HG02852 (cell line): ENCODE measurements around the gene ERVK3-1.
"Not testable (repeated sequence)": the region's sequence is repeated elsewhere in the genome, so short reads cannot be mapped to it uniquely, and the experiment has no call there.

Experiments
- ATAC-seq: cut with Tn5 transposase; IDR thresholded peaks from one replicate; pipeline ENCODE4 v1.9.1; 2021; ENCODE audit warnings: mild to moderate bottlenecking, moderate library complexity; ENCODE audit not compliant: unreplicated experiment

ERVK3-1 gene

DNA sequence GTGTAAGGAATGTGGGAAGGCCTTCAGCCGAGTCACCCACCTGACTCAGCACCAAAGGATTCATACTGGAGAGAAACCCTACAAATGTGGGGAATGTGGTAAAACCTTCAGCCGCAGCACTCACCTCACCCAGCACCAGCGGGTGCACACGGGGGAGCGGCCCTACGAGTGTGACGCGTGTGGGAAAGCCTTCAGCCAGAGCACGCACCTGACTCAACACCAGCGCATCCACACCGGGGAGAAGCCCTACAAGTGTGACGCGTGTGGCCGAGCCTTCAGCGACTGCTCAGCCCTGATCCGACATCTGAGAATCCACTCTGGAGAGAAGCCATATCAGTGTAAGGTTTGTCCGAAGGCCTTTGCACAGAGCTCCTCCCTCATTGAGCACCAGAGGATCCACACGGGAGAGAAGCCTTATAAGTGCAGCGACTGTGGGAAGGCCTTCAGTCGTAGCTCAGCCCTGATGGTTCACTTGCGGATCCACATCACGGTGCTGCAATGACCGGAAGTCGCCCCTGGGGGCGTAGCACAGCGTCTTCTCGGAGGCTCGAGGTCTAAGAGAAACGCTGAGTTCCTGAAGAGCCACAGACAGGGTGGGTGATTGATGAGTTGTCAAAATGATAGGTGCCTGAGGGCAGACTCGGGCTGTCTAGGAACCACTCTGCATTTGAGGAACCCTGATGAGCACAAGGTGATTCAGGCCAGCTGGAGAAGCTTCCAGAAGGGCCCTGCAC, 33.8 kb downstream of the ERVK3-1 start:
- no peak for ATAC-seq

DNA sequence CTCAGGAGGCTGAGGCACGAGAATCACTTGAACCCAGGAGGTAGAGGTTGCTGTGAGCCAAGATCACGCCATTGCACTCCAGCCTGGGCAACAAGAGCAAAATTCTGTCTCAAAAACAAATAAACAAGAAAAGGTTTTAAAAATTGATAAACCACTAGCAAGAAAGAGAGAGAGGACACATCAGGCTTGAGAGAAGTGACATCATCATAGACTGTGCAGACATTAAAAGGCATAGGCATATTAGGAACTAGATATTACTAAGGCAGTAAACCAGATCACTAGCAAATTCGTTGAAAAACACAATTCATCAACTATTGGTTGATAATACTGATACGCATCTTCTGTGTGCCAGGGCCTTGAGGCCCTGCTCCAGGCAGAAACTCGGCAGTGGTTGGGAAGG, 40.4 kb downstream of the ERVK3-1 start:
- ATAC-seq = no peak

DNA sequence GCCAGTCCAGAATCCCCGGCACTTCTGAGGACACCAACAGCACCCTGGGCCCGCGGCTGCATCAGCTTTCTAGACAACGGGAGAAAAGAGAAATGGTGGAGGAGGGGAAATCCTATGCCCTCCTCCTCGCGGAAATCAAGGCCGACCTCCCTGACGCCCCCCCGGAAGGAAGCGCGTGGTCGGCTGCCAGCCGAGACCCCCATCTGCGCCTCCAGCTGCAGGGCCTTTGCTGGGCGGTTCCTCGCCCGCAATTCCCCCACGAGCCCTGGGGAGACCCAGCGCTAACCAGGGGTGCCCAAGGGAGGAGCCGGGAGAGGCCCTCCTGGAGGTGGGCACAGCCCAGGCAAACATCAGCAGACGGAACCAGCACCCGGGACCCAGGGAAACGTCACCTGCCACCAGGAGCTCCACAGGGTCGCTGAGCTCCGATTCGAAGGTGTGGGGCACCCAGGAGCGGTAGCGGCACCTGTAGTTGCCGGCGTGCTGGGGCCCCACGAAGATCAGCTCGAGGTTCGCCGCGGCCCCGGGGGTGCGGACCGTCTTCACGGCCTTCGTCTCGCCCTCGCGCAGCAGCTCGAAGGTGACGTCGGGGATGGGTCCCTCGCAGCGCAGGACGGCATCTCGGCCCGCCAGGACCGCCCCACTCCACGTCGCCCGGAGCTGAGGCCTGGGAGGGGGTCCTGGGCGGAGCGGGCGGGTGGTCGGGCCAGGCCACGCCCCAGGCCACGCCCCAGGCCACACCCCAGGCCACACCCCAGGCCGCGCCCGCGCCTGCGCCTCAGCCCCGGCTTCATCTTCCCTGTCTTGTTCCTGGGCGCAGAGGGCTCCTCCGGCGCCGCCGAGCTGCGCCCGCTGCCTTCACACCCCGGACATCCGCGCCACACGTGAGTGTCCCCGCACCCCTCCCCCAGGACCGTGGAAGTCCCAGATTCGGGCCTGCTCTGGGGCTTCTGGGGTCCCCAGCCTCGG, 42.1 kb downstream of the ERVK3-1 start:
- ATAC-seq = peak; percentile 81

DNA sequence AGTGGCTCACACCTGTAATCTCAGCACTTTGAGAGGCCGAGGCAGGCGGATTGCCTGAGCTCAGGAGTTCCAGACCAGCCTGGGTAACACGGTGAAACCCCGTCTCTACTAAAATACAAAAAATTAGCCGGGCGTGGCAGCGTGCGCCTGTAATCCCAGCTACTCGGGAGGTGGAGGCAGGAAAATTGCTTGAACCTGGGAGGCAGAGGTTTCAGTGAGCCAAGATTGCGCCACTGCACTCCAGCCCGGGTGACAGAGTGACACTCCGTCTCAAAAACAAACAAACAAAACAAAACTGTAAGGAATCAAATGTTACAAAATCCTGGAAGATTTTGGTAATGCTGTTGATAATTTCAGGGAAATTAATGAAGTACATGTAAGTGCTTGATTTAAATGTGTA, 42.9 kb downstream of the ERVK3-1 start:
- ATAC-seq = not testable (repeated sequence)

DNA sequence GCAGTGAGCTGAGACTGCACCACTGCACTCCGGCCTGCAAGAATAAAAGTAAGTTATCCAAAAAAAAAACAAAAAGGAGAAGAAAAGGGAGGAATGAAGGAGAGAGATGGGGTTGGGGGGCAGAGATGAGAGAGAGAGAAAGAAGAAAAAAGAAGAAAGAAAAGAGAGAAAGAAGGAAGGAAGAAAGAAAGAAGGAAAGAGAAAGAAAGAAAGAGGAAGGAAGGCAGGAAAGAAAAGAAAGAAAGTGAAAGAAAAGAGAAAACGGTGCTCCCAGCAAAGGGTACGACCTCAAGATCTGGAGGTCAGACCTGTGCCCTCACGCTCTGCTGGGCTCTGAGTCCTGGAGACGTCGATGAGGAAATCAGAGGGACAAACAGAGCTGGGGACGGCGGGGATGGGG, 44.4 kb downstream of the ERVK3-1 start:
- ATAC-seq = no peak

DNA sequence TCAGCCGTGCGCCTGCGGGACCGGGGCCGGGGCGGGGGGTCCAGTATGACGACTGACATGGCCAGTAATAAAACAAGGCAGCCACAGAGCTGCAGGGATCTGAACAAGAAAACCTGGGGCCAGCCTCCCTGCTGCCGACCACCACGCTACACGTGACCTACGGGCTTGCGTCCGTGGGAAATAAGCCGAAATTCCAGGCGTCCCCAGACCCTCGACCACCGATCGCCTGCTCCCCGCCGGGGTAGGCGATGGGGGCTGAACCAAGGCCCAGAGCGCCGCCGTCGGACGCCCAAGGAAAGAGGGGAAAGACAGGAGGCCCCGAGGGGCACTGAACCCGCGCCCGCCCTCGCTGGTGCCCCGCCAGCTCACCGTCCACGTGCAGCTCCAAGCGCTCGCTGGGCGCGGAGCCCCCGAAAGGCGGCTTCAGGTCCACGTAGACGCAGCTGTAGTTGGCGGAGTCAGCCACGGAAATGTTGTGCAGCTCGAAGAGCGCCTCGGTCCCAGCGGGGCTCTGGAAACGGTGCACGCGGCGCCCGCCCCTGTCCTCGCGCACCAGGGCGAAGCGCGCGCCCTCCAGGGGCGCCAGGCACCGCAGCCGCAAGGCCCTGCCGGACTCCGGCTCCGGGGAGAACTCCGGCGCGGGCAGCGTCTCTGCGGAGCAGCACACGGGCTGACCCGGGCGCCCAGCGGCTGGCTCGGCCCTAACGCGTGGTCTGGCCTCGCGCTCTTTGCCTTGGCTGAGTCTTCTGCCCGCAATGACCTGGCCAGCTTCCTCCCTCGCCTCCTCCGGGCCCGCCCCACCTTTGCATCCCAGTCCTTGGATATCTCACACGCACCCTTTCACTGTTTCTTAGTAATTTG, 45.1 kb downstream of the ERVK3-1 start:
- no peak for ATAC-seq

DNA sequence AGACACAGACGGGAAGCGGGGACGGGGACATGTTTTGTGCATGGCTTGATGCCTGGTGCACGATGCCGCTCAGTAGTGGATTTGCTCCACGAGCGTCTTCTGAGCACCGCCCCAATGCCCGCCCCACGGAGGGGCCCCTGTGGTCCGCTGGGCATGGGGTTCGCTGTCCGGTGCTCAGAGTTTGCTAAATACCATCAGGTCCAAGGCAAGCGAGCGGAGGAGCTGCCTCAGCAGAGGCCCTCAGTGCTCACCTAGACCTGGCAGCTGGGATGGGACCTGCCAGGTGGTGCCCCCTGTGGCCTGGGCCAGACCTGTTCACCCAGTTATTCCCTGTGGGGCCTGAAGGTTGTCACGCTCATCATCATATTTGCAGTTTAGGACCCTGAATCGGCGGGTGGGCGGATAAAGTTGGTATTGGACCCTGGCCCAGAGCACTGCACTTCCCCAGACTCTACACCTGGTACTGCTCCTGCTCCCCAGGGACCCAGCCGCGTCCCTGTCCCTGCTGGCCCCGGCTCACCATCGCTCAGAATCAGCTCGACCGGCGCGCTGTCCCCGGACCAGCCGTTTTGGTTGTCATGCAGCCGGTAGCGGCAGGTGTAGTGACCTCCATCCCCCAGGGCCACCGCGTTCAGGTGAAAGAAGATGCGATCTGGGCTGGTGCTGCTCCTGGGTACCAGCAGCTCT, 45.8 kb downstream of the ERVK3-1 start:
- ATAC-seq = no peak

DNA sequence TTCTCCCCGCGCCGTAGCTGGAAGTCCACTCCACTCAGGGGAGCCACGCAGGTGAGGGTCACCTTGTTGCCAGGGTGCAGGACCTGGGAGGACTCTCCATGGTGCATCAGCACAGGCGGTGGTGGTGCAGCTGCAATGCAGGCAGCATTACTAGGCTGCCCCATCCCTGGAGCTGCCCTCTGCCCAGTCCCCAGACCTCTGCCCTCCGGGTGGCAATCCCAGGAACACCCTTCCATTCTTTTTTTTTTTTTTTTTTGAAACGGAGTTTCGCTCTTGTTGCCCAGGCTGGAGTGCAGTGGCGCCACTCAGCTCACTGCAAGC, 46.3 kb downstream of the ERVK3-1 start:
- ATAC-seq = no peak

DNA sequence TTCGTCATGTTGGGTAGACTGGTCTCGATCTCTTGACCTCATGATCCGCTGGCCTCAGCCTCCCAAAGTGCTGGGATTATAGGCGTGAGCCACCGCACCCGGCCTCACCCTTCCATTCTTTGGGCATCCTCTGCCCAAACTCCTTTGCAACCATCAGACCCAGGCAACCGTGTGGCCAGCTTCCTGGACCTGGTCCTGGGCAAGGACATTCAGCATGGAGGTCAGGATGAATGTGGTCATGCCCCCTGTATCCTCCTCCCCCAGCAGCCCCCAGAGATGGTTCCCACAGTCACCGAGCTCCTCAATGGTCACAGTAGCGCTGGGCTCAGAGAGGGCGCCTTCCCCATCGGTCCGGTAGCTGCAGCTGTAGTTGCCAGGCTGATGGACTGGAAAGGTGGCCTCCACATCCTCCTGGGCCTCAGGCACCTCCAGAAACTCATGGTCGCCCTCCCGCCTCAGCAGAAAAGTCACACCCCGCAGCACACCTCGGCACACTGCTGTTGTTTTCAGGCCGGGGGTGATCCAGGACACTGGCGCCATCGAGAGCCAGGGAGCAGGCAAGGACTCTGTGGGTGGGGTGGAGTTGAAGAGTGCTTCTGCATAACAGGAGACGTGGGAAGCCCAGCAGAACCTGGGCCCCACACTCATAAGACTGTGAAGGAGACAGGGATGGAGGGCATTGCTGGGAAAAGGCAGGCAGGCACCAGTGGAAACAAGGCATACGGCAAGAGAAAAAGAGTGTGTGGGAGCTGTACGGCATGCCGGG, 47.0 kb downstream of the ERVK3-1 start:
- ATAC-seq = no peak

DNA sequence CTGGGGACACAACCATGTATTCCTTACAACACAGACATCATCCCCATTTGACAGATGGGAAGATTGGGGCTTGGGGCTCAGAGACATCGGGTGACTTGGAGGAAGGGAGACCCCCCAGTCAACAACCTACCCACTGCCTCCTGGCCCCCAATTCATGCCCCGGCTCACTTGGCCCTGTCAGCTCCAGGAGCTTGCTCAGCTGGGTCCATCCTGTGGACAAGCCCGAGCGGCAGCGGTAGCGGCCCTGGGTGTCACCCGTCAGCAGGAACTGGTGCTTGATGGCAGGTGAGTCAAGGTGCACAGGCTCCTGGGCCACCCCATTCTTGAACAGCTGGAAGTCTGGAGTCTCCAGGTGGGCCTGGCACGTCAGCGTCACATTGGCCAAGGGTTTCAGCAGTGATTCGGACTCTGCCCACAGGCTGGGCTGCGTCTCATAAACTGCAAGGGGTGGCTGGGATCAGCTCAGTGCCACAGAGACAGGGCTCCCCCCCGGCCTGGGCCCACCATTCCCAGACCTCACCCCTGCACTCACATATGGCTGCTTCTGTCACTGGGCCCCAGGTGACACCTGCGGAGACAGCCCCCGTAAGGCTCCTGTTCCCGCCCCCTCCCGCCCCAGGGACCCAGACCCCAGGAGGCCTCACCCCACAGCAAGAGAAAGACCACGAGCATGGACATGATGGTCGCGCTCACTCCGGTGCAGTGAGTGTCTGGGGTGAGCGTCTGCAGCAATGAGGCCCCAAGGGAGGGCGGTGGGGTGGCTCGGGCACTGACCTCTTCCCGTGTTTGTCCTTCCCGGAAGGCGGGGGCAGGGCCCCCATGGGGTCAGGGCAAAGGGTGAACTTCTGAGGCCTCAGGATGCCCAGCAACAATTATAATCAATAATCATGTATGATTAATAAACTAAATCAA, 47.8 kb downstream of the ERVK3-1 start, which contains the start of gene A1BG:
A1BG (minus strand) TSS at position 733 of the 912 bp plus-strand sequence; CDS start at position 678, 55 bp downstream.
- no peak for ATAC-seq

DNA sequence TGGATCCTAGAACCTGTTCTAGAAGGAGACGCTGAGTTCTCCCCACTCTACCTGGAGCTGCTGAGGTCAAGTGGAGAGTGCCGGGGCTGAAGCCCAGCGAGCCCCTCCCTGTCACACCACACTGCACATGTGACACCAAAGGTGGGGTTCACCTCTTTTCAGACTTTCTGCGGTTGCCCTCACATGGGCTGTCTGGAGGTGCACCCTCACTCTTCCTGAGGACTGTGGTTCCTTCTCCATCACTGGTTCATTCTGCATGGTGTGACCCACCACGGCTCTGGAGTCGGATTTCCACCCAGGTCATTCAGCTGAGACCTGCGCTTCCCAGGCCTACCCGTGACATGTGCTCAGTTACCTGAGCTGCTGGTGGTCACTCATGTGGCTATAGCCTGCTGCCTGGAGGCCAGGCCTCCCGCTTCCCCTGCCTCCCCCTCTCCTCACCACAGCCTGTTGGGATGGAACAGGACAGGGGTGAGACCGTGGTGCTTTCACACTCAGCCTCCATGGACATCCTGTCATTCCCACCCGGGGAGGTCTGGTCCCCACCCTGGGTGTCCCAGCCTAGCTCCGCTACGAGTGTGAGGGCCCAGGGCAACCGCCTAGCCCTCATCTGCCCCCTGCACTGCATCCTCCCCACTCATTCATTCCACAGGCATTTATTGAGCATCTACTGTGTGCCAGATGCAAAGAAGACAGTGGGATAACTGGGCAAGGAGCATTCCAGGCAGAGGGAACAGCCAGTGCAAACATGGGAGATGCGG, 48.7 kb downstream of the ERVK3-1 start:
- ATAC-seq = no peak

DNA sequence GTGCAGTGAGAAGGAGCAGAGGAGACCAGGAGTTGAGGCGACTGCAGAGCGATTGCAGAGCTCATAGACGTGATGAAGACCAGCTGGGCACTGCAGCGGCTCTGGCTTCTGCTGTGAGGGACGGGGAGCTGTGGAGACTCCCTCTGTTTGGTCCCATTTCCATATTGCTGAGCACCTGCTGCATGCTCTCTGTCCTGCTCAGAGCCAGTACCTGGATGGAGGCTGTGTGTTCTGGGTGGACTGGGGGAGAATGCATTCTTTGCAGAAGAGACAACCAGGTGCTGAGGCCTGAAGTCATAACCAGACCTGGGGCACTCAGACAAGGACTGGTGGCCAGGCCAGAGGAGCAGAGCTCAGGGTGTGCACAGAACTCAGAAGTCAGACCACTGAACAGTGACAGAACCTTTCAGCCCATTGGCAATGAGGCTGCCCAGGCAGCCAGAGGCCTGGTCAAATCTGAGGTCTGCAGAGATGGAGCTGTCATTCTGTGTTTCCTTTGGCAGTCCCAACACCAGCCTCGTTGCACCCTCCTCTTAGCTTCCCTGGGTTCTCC, 49.4 kb downstream of the ERVK3-1 start:
- ATAC-seq = no peak

DNA sequence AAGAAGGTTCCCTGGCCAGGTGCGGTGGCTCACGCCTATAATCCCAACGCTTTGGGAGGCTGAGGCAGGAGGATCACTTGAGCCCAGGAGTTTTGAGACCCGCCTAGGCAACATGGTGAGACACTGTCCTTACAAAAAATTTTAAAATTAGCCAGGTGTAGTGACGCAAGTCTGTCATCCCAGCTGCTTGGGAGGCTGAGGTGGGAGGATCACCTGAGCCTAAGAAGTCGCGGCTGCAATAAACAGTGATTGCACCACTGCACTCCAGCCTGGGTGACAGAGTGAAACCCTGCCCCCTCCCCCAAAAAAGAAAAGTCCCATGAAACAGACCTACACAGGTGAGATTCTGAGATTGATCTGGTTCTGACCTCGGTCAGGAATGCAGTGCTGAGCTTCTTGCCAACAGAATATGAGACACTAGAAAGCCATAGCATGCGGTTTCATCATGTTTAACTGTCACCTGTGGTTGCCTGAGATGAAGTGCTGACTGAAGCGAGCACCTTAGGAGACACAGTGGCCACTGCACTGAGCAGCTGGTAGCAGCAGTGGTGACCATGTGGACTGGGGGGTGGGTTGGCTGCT, 50.1 kb downstream of the ERVK3-1 start:
- ATAC-seq = no peak

DNA sequence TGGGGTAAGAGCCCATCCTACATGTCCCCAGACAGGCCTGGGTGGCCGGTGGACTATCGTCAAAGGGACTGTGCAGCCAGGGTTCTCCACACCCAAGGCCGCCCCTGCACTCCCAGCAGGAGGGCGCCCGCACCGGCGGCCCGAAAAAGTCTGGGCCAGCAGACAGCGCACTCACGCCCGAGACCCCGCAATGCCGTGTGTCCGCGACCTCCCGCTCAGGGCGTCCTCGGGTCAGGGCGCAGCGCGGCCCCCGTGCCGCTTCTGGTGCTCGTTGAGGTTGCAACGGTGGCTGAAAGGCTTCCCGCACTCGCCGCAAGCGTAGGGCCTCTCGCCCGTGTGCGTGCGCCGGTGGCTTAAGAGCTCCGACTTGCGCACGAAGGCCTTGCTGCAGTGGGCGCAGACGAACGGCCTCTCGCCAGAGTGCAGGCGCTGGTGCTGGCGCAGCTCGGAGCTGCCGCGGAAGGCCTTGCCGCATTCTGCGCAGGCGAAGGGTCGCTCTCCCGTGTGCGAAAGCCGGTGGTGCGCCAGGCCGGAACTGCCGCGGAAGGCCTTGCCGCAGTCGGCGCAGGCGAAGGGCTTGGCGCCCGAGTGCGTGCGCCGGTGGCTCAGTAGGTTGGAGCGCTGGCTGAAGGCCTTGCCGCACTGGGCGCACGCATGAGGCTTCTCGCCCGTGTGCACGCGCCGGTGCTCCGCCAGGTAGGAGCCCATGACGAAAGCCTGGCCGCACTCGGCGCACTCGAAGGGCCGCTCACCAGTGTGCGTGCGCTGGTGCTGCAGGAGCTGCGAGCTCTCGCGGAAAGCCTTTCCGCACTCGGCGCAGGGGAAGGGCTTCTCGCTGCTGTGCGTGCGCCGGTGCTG, 51.0 kb downstream of the ERVK3-1 start:
- no peak for ATAC-seq

DNA sequence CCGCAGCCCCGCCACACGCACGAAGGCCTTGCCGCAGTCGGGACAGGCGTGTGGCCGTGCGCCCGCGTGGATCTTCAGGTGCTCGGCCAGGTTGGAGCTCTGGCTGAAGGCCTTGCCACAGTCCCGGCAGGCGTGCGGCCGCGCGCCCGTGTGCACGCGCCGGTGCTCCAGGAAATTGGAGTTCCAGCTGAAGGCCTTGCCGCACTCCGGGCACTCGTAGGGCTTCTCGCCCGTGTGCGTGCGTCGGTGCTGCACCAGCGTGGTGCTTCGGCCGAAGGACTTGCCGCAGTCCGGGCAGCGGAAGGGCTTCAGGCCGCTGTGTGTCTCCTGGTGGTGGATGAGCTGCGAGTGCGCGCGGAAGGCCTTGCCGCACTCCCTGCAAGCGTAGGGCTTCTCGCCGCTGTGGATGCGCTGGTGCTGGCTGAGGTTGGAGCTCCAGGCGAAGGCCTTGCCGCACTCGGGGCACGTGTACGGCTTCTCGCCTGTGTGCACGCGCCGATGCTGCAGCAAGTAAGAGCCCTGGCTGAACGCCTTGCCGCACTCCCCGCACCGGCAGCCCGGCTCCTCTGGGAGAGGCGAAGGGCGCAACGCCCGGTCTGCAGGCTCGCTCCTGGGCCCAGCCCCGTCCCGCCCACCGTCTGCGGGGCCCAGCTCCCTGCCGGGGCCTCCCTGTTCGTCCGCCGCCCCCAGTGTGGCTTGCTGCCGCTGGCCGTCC, 51.7 kb downstream of the ERVK3-1 start:
- ATAC-seq = no peak
